ENCODE measurements around the gene EPB41. TPM values are rescaled to one million over a fixed set of nuclear protein-coding genes. Genes with fewer than 3 reads are reported as not detected.
"Not testable (repeated sequence)": the region's sequence is repeated elsewhere in the genome, so short reads cannot be mapped to it uniquely, and the experiment has no call there.

EPB41 gene
- total RNA-seq, 2 donors from 2014 or later = 50.7 to 60.5 TPM

- no peak overlapping the region for H3K27ac Mint-ChIP-seq
- ATAC-seq (no peak), DNase-seq (ENCODE audit: low spot score) (no peak)
- H3K9me3 Mint-ChIP-seq = no peaks in the 10 kb centered on the region
- H3K27me3 Mint-ChIP-seq = no peaks in the 10 kb centered on the region
- peaks cover 20 to 26% of the 10 kb centered on the region in 2 donors for H3K4me1 Mint-ChIP-seq (ENCODE audit: low read depth in 2 of 2)
- H3K4me3 Mint-ChIP-seq = no peak overlapping the region
- H3K36me3 Mint-ChIP-seq = no peaks in the 10 kb centered on the region
Observed at GRCh38 chr1:28956038-28956464, 41.7 kb downstream of the EPB41 start.

GRCh38 chr1:28962114-28962831, 47.9 kb downstream of the EPB41 start:
- H3K36me3 Mint-ChIP-seq; DNase-seq (ENCODE audit: low spot score); H3K27me3 Mint-ChIP-seq; H3K9me3 Mint-ChIP-seq: not testable (repeated sequence)
- H3K4me1 Mint-ChIP-seq (ENCODE audit: low read depth in 2 of 2) = peaks cover 39 to 45% of the 10 kb centered on the region in 2 donors
- H3K4me3 Mint-ChIP-seq = peak overlapping the region; percentile 62
- H3K27ac Mint-ChIP-seq = peak overlapping the region; percentile 36 to 53
- peak; percentile 86 to 93 for ATAC-seq

GRCh38 chr1:28965271-28965870, 51.0 kb downstream of the EPB41 start:
- Mint-ChIP-seq H3K36me3 (no peaks in the 10 kb centered on the region), H3K4me3 (no peak overlapping the region), H3K9me3 (no peaks in the 10 kb centered on the region), H3K27me3 (no peaks in the 10 kb centered on the region), H3K27ac (no peak overlapping the region), H3K4me1 (ENCODE audit: low read depth in 2 of 2) (peaks cover 34 to 39% of the 10 kb centered on the region in 2 donors)
- no peak for ATAC-seq
- DNase-seq (ENCODE audit: low spot score) = no peak

- ATAC-seq (no peak), DNase-seq (ENCODE audit: low spot score) (no peak)
- no peak overlapping the region for H3K4me3 Mint-ChIP-seq
- H3K27ac Mint-ChIP-seq = peak overlapping the region in 1 of 2 donors; percentile 53
- no peaks in the 10 kb centered on the region for H3K9me3 Mint-ChIP-seq
- no peaks in the 10 kb centered on the region for H3K36me3 Mint-ChIP-seq
- H3K27me3 Mint-ChIP-seq = no peaks in the 10 kb centered on the region
- peaks cover 30 to 37% of the 10 kb centered on the region in 2 donors for H3K4me1 Mint-ChIP-seq (ENCODE audit: low read depth in 2 of 2)
Observed at GRCh38 chr1:28966617-28967016, 52.2 kb downstream of the EPB41 start.

GRCh38 chr1:28971980-28972771, 57.8 kb downstream of the EPB41 start:
- Mint-ChIP-seq H3K9me3 (no peaks in the 10 kb centered on the region), H3K27me3 (no peaks in the 10 kb centered on the region), H3K4me3 (peak overlapping the region; percentile 10), H3K4me1 (ENCODE audit: low read depth in 2 of 2) (peaks cover 20 to 47% of the 10 kb centered on the region in 2 donors), H3K27ac (peak overlapping the region; percentile 58 to 76), H3K36me3 (no peaks in the 10 kb centered on the region)
- ATAC-seq = peak; percentile 32 to 79
- DNase-seq (ENCODE audit: low spot score) = no peak

- H3K27me3 Mint-ChIP-seq = no peaks in the 10 kb centered on the region
- no peaks in the 10 kb centered on the region for H3K9me3 Mint-ChIP-seq
- H3K27ac Mint-ChIP-seq = peak overlapping the region; percentile 38 to 58
- peaks cover 24 to 56% of the 10 kb centered on the region in 2 donors for H3K4me1 Mint-ChIP-seq (ENCODE audit: low read depth in 2 of 2)
- DNase-seq (ENCODE audit: low spot score) (no peak), ATAC-seq (peak in 1 of 2 donors; percentile 38)
- H3K4me3 Mint-ChIP-seq = peak overlapping the region; percentile 57
- no peaks in the 10 kb centered on the region for H3K36me3 Mint-ChIP-seq
Observed at GRCh38 chr1:28973596-28974421, 59.4 kb downstream of the EPB41 start.

GRCh38 chr1:28974432-28974831, 60.1 kb downstream of the EPB41 start:
- peaks cover 28 to 62% of the 10 kb centered on the region in 2 donors for H3K4me1 Mint-ChIP-seq (ENCODE audit: low read depth in 2 of 2)

GRCh38 chr1:28976248-28976647, 61.9 kb downstream of the EPB41 start:
- ATAC-seq (no peak), DNase-seq (ENCODE audit: low spot score) (no peak)
- H3K9me3 Mint-ChIP-seq = no peaks in the 10 kb centered on the region
- H3K4me1 Mint-ChIP-seq (ENCODE audit: low read depth in 2 of 2) = peaks cover 38 to 66% of the 10 kb centered on the region in 2 donors
- no peak overlapping the region for H3K4me3 Mint-ChIP-seq
- H3K36me3 Mint-ChIP-seq = no peaks in the 10 kb centered on the region
- H3K27me3 Mint-ChIP-seq = no peaks in the 10 kb centered on the region
- no peak overlapping the region for H3K27ac Mint-ChIP-seq

More at GRCh38 chr1:28974432-28974831, 60.1 kb downstream of the EPB41 start:
- Mint-ChIP-seq H3K4me3 (no peak overlapping the region), H3K9me3 (no peaks in the 10 kb centered on the region), H3K36me3 (no peaks in the 10 kb centered on the region), H3K27me3 (no peaks in the 10 kb centered on the region), H3K27ac (peak overlapping the region; percentile 38 to 58)
- no peak for ATAC-seq
- DNase-seq (ENCODE audit: low spot score) = no peak

GRCh38 chr1:28981210-28981609, 66.8 kb downstream of the EPB41 start:
- Mint-ChIP-seq H3K4me3 (no peak overlapping the region), H3K9me3 (no peaks in the 10 kb centered on the region), H3K27ac (no peak overlapping the region), H3K36me3 (no peaks in the 10 kb centered on the region), H3K4me1 (ENCODE audit: low read depth in 2 of 2) (peaks cover 36 to 45% of the 10 kb centered on the region in 2 donors), H3K27me3 (no peaks in the 10 kb centered on the region)
- no peak for DNase-seq (ENCODE audit: low spot score)
- no peak for ATAC-seq

GRCh38 chr1:28982198-28982597, 67.8 kb downstream of the EPB41 start:
- Mint-ChIP-seq H3K27me3 (no peaks in the 10 kb centered on the region), H3K9me3 (no peaks in the 10 kb centered on the region), H3K4me3 (no peak overlapping the region), H3K27ac (no peak overlapping the region), H3K4me1 (ENCODE audit: low read depth in 2 of 2) (peaks cover 40 to 43% of the 10 kb centered on the region in 2 donors), H3K36me3 (no peaks in the 10 kb centered on the region)
- DNase-seq (ENCODE audit: low spot score) (no peak), ATAC-seq (no peak)

- no peaks in the 10 kb centered on the region for H3K27me3 Mint-ChIP-seq
- H3K36me3 Mint-ChIP-seq = no peaks in the 10 kb centered on the region
- H3K4me3 Mint-ChIP-seq = no peak overlapping the region
- peaks cover 40 to 45% of the 10 kb centered on the region in 2 donors for H3K4me1 Mint-ChIP-seq (ENCODE audit: low read depth in 2 of 2)
- no peaks in the 10 kb centered on the region for H3K9me3 Mint-ChIP-seq
- peak overlapping the region in 1 of 2 donors; percentile 70 for H3K27ac Mint-ChIP-seq
- ATAC-seq (no peak), DNase-seq (ENCODE audit: low spot score) (no peak)
Observed at GRCh38 chr1:28983091-28983490, 68.7 kb downstream of the EPB41 start.

GRCh38 chr1:28983509-28984310, 69.3 kb downstream of the EPB41 start:
- Mint-ChIP-seq H3K4me1 (ENCODE audit: low read depth in 2 of 2) (peaks cover 34 to 41% of the 10 kb centered on the region in 2 donors), H3K4me3 (no peak overlapping the region), H3K9me3 (no peaks in the 10 kb centered on the region), H3K27me3 (no peaks in the 10 kb centered on the region), H3K36me3 (no peaks in the 10 kb centered on the region), H3K27ac (peak overlapping the region in 1 of 2 donors; percentile 70)
- no peak for DNase-seq (ENCODE audit: low spot score)
- ATAC-seq = no peak
